Panc1 (cell line): ENCODE measurements around the gene WFS1.

ENCODE experiments used
- CTCF ChIP-seq: fragments of 450-650 bp; IDR thresholded peaks from 2 replicates; pipeline ENCODE4 v1.5.1; 2017; ENCODE audit warnings: mild to moderate bottlenecking
- REST ChIP-seq, 2 experiments: IDR thresholded peaks; 2 replicates each; pipeline ENCODE4 v1.6.1; 2011 to 2012; ENCODE audit warnings: low read depth in 2 of 2, control low read depth in 1 of 2, low read length in 1 of 2, mild to moderate bottlenecking in 1 of 2, moderate library complexity in 1 of 2; ENCODE audit not compliant: insufficient read depth in 1 of 2
- SIN3A ChIP-seq: IDR thresholded peaks from 2 replicates; pipeline ENCODE4 v1.6.1; 2012; ENCODE audit warnings: low read depth, mild to moderate bottlenecking, low read length, moderate library complexity, borderline replicate concordance; ENCODE audit not compliant: insufficient read depth

GRCh38 chr4:6313216-6313615 lies 43.6 kb downstream of the WFS1 start:
- TF ChIP-seq CTCF (no peak), SIN3A (no peak), REST (IDR thresholded peaks at IDR 0.05; ENCODE audit: insufficient read depth in 1 of 2, low read depth in 2 of 2, low read length in 1 of 2) (no peak)
